ENCODE data around the gene UGT1A8.

DNA sequence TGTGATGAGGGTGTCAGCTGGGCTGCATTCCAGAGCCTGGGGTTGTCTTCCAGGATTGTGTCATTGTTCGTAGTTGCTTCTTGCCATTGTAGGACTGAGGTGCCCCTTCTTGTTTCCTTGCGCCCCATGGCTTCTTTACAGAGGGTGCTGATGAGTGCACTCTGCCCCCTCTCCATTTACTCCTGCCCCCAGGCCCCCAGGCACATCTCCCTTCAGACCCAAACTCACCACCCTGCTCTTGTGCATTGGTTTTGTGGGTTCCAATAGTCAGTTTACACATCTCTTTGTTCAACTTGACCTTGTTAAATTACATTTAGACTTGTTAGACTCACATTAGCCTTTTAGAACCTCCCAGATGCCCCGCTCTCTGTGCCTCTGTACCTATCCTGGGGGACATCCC, 203.8 kb downstream of the UGT1A8 start:
- TF ChIP-seq, protein P1, sequence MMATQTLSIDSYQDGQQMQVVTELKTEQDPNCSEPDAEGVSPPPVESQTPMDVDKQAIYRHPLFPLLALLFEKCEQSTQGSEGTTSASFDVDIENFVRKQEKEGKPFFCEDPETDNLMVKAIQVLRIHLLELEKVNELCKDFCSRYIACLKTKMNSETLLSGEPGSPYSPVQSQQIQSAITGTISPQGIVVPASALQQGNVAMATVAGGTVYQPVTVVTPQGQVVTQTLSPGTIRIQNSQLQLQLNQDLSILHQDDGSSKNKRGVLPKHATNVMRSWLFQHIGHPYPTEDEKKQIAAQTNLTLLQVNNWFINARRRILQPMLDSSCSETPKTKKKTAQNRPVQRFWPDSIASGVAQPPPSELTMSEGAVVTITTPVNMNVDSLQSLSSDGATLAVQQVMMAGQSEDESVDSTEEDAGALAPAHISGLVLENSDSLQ (IDR thresholded peaks at IDR 0.05) = no peak
- no peak for TF ChIP-seq FOXM1 (IDR thresholded peaks at IDR 0.05; ENCODE audit: borderline replicate concordance)
- TF ChIP-seq TARDBP (IDR thresholded peaks at IDR 0.05) = no peak
- no peak for TF ChIP-seq SP1 (IDR thresholded peaks at IDR 0.05)
- TF ChIP-seq ZNF384 (IDR thresholded peaks at IDR 0.05) = no peak
- TF ChIP-seq NFRKB (IDR thresholded peaks at IDR 0.05) = no peak
- no peak for TF ChIP-seq FOXK2 (IDR thresholded peaks at IDR 0.05)
- no peak for TF ChIP-seq SUZ12 (IDR thresholded peaks at IDR 0.05)
- no peak for TF ChIP-seq BHLHE40 (IDR thresholded peaks at IDR 0.05; ENCODE audit: borderline replicate concordance)
- TF ChIP-seq FOXA1 (IDR thresholded peaks at IDR 0.05) = no peak
- TF ChIP-seq ARNT (IDR thresholded peaks at IDR 0.05) = no peak
- TF ChIP-seq L3MBTL2 (conservative IDR thresholded peaks at IDR 0.05) = no peak
- TF ChIP-seq ELF4 (IDR thresholded peaks at IDR 0.05) = no peak
